SU-DHL-6 (cell line): ENCODE results near the gene USP47.

Experiments used
- CTCF ChIP-seq: fragments of 200-600 bp; sonication (generic); IDR thresholded peaks from one replicate; pipeline ENCODE4 v1.5.1; 2017; ENCODE audit warnings: antibody characterized with exemption, mild to moderate bottlenecking, low read length, moderate library complexity; ENCODE audit not compliant: insufficient read depth, poor library complexity, severe bottlenecking
- EZH2phosphoT487 ChIP-seq: fragments of 200-600 bp; sonication (generic), shearing (Covaris generic); conservative IDR thresholded peaks from 2 replicates; pipeline ENCODE4 v1.6.1; 2018; ENCODE audit warnings: mild to moderate bottlenecking, antibody characterized with exemption, low read length, moderate library complexity, mixed read lengths

GRCh38 chr11:11947825-11948224 is 106.1 kb downstream of the USP47 start:
- TF ChIP-seq CTCF: no peak
- TF ChIP-seq EZH2phosphoT487: no peak
